ENCODE data around the gene GUCA1C.

GRCh38 chr3:108970561-108970960 is 16.9 kb upstream of the GUCA1C start:
- no peak for TF ChIP-seq CTCF (IDR thresholded peaks at IDR 0.05)
- TF ChIP-seq POLR2A (IDR thresholded peaks at IDR 0.05), result no peak
- TF ChIP-seq POLR2AphosphoS5 (IDR thresholded peaks at IDR 0.05), result no peak
